Thyroid gland (tissue), 4 donors: Measurements from ENCODE around the gene SORCS2.

Source experiments
- CTCF ChIP-seq, 6 experiments: fragments of 200-600 bp in 3 of 6; fragments of 450-650 bp in 3 of 6; sonication (generic) in 3 of 6; IDR thresholded peaks; one replicate each; pipeline ENCODE4 v1.5.1; 2016 to 2019; ENCODE audit warnings: antibody characterized with exemption in 6 of 6, mild to moderate bottlenecking in 2 of 6, inconsistent platforms in 1 of 6, moderate library complexity in 1 of 6
- POLR2A ChIP-seq, 2 donors: fragments of 450-650 bp; IDR thresholded peaks; one replicate each; pipeline ENCODE4 v1.6.1; 2017; ENCODE audit warnings: antibody characterized with exemption in 2 of 2, mild to moderate bottlenecking in 2 of 2, moderate library complexity in 1 of 2

- TF ChIP-seq POLR2A (IDR thresholded peaks at IDR 0.05) (no peak), CTCF (IDR thresholded peaks at IDR 0.05) (no peak)
These were observed 530.5 kb downstream of the SORCS2 start for GRCh38 chr4:7722766-7723387.
